ENCODE measurements around the gene SLAMF9.

SLAMF9 gene

DNA sequence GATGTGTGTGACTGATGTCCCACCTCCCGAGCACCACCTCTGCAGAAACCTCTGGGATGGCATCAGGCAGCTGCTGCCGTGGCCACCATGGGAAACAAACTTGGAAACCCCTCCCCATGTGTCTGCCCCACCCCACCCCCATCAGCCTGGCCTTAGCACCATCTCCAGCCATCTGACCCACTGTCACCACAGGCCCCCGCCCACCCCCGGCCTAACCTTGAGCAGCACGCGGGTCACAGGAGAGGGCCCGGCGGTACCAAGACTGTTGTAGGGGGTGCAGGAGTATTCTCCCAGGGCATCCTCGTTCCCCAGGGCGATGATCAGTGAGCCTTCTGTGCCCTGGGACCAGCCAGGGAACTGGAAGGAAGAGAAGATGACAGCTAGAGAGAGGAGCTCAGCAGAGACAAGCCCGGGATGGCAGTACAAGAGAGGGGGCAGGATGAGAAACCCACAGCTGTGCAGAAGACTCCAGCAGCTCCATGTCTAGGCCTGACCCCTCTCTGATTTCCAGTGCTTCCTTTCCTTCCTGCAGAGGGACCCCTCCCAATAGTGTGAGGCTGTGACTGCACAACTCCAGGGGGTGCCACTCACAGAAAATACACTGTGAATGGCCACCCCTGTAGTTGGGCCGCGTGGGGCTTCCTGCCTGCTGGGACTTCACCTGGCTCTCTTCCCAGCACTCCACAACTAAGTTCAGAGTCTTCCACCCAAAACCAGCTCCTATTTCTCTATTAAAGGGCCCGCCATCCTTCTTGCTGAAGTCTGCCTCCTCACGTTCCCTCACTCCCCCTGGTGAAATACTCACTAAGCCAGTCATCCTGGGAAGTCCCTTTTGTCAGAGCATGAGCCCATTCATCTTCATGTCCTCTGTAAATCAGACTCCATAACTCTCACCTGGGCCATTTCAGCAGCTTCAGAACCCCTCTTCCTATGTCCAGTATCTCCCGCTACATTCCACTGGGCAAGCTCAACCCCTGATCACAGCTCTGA, 21.4 kb downstream of the SLAMF9 start:
- DNase-seq = no peak

DNA sequence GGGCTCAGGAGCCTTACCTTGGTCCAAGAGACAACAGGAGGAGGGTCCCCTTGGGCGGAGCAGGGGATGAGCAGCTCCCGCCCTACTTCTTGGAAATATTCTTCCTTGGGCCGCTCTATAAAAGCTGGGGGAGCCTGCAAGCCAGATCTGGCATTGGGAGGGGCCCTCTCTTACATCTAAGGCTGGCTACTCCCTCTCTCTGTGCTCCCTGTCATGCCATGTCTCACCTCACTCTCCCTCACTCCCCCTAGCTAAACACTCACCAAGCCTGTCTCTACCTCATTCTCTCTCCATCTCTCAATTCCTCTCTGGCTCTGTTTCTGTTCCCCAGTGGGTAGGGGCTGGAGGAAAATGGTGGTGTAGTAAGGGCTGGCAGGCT, 22.3 kb downstream of the SLAMF9 start:
- DNase-seq = no peak

DNA sequence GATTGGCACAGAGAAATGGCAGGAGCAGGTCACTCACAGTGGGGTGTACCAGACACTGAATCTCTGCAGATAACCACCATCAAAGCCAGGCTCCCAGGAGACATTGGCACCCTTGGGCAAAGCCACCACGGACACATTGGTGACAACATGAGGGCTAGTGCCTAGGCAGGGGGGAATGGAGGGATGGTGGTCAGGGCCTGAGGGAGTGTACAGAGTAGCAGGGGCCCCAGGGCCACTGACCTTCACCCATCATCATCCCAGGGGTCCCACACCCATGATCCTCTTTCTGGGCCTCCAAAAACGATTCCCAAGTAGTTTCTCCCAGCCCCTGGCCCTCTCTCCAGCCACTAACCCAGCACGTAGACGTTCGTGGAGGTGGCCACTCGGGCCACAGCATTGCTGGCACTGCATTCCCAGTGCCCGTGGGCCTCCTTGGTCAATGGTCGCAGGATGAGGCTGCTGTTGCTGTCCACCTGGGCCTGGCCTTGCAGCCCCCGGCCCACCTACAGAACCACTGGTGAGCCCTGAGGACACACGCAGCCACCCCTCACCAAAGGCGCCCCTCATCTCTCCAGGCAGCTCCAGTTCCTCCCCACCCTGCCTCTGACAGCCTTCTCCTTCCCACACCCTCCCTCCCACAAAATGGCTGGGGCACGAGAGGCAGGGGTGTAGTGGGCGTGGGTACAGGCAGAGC, 22.8 kb downstream of the SLAMF9 start:
- no peak for DNase-seq

DNA sequence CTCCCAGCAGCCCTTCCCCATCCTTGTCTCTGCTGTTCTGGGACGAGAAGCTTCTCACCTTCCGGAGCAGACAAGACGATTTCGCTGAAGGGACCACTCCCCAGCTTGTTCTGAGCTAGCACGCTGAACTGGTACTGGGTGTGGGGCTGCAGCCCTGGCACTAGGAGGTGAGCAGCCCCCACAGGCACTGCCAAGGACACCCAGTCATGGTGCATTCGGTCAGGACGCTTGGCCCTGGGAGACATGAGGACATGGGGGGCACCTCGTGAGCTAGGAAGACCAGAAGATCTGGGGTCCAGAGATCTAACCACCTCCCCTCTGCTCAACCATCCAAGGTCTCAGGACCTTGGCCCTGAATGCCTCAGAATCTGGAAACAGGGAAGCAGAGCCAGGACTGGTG, 23.4 kb downstream of the SLAMF9 start:
- no peak for DNase-seq

DNA sequence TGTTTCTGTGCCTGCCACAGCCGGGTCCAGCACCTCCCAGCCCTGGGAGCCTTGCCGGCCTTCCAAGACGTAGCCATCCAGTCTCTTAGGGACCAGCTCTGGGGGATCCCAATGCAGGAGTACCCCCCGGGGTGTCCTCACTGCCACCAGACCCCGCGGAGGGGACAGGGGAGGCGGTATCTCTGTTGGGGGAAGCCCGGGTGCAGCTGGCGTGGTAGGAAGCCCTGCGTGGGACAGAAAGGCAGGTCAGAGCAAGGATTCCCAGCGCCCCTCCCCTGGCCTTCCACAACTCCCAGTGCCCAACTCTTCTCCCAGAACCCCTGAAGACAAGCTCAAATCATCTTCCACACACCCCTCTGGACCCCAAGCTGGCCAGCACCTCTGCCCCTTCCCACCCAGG, 23.8 kb downstream of the SLAMF9 start:
- no peak for DNase-seq

DNA sequence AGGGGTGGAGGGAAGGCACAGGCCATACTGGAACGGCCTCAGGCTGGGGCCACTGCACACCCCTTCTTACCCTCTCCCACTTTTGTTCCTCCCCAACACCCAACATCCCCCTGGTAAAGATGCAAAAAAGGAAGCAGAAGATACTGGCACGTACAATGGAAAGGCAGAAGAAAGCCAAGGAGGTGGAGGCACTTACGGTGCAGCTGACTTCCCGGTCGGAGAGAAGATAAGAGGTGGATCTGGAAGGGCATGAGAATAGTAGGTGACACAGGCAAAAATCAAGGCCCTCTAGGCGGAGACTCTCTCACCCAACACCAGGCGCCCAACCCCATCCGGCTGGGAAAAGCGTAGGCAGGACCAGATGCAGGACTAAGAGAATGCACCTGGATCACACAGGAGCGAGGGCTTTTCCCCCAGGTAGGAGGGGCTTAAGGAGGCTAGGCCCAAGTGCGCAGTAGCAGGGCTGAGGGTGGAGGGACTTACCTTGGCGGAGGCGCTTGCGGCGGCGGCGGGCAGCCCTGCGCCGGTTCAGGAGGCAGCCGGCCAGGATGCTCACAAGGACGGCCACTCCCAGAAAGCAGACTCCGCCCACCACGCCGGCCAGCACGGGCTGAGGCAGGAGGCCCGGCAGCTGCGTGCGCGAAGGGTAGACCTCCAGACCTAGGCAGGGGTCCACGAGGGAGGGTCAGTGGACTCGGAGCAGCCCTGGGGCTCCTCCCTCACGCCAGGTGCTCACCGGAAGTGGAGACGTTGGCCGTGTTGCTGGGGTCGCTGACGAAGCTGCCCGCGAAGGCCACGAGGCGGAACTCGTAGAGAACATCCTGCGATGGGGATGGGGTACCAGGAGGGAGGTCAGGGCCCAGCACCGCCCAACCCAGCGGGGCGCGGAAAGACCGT, 24.6 kb downstream of the SLAMF9 start:
- DNase-seq = no peak

DNA sequence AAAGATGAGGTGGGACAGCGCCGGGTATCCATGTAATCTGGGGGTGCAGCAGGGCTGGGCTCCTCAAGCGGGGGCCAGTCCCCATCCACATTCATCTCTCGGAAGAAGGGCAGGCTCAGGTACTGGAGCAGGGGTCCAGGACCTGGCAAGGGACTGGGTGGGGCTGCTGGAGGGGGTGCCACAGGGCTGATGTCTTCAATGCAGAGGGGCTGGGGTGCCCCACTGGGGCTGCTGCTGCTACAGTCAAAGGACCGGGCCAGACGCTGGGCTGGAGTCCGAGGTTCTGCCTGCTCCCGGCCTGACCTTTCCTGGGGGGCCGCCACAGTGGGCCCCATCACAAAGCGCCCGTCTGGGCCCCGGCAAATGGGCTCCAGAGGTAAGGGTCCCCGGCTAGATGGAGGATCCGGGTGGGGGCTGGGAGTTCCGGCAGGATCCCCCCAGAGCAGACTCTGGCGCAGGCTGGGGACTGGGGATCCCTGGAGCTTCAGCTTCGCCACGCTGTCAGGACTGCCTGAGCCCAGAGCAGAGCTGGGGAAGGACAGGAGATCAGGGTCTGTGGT, 25.5 kb downstream of the SLAMF9 start:
- DNase-seq = no peak

DNA sequence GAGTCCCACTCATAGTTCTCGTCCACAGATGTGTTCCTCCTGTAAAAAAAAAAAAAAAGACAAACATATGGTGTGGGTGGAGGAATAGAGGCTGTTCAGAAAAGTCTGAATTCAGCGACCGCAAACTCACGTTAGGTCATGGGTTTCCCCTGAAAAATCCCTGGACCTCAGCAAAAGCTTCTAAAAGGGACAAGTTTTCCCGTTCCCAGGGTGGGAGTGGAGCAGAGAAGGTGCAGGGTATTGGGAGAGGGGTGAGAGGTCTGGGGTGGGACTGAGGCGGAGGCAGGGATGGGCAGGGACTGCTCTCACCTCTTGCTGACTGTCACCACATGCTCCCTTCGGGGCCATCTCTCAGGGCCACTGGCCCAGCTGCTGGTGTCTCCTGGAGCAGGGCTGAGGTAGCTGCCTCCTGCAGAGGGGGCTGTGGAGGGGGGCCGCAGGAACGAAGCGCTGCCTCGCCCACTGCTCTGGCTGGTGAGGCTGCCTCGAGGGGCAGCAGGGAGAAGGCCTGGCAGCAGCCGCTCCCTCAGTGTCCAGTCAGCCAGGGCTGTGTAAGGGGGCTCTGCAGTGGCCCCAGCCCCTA, 26.1 kb downstream of the SLAMF9 start:
- no peak for DNase-seq

DNA sequence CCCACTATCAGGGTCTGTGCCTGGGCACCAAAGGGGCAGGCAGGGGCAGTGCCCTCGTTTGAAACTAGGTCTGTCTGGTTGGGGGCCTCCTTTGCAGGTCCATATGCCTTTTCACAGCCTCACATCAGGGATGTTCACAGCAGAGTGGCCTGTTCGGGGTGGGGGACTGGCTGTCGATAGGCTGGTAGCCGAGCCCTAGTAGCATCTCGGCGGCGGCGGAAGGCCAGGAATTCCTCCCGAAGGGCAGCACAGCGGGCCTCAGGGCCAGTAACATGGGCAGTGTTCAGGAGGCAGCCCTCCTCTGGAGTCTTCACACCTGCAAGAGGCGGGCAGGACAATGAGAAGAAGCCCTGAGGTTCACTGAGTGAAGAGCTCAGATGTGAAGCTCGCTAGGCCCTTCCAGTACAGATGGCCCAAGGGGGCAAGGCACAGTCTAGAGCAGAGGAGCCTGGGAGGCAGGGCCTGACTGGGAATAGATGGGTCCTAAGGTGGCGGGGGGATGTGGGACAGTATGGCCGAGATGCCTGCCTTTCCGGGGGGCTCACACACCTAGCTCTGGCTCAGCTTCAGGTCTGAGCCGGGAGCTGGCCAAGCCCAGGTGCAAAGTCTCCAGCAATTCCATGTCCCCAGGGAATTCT, 26.7 kb downstream of the SLAMF9 start:
- DNase-seq = no peak

DNA sequence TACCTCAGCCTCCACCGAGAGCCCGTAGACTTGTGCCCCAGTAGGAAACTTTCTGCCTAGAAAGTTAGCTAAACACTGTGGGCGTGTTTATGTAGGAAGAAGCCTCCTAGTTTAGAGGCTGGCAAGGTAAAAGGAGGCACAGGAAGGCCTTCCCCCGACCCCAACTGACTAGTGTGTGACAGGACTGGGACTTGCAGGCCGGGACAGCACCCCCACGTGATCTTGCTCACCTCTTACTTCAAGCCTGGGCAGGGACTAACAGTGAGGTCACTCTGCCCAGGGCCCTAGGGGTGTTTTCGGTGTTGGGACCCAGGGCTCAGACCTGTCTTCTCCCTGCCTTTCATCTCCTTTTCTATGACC, 28.3 kb downstream of the SLAMF9 start:
- DNase-seq = no peak

DNA sequence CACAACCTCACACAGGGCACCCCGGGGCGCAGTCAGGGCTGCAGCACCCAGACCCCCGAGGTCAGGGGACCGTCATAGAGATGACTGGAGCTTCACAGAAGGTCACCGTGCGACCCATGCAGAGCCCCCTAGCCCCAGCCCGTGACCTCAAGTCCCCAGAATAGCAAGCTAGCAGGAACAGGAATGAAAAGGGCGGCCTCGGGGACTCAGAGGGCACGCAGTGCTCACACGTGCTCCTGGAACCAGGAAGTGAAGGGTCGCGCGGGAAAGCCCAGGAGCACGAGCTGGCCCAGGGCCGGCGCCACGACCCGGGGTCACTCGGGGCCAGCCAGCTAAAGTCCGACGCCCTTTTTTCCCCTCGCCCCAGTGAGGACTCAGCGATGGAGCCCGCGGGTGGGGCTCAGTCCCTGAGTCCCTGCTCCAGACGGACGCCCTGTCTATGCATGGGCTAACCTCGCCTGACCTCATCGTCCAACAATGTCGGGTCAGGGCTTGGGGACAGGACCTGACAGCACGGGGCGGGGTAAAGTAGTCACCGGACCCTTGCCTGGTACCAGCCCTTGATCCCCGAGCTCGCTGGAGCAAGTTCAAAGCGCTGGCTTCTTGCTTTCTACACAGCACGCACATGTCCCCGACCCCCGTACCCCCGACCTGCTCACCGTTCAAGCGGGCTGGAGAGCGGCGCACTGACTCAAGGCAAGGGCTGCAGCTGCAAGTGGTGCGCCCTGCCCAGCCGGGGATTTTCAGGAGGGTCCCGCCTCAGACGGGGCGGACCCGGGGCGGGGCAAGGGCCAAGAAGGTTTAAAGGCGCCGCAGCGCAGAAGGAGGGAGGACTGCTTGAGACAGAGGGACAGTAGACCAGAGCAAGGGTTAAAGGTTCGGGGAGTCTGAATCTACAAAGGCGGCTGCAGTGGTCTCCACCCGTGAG, 29.0 kb downstream of the SLAMF9 start, which contains the start of gene TAGLN2:
TAGLN2 (minus strand) TSS at position 717 of the 928 bp plus-strand sequence. CDS start 4,998 bp downstream, outside the sequence.
- peak; percentile 93 to 95 for DNase-seq

DNA sequence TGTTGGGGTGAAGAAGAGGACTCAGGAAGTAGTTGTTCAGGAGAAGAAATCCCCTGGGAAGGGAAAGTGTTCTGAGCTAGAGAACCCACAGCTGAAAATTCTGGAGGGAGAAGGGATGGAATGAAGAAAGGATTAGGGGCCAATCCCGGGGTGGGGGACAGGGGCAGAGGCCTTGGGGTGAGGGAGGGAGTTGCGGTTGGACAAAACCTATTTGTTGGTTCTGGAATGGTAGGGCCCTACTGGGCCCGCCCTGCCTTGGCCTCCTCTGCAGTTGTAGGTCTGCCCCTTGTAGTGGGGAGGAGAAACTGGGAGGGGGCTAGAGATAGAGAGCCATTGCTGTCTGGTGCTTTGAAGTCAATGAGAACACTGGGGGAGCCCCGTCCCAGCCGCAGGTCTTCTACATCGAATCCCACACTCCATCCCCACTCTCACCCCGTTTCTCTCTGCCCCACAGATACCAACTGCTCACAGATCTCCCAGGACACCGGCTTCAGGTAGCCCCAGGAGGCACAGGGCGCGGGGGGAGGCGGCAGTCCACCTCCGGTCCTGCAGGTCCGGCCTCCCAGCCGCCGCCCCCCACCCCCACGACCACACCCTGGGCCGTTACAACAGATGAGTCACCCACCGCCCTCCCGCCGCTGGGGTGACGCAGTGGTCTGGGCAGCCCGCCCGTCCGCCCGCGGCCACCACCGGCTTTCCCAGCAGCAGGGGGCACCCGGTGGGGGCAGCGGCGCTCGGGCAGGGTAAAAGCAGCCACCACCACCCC, 29.8 kb downstream of the SLAMF9 start:
- peak; percentile 85 to 86 for DNase-seq

DNA sequence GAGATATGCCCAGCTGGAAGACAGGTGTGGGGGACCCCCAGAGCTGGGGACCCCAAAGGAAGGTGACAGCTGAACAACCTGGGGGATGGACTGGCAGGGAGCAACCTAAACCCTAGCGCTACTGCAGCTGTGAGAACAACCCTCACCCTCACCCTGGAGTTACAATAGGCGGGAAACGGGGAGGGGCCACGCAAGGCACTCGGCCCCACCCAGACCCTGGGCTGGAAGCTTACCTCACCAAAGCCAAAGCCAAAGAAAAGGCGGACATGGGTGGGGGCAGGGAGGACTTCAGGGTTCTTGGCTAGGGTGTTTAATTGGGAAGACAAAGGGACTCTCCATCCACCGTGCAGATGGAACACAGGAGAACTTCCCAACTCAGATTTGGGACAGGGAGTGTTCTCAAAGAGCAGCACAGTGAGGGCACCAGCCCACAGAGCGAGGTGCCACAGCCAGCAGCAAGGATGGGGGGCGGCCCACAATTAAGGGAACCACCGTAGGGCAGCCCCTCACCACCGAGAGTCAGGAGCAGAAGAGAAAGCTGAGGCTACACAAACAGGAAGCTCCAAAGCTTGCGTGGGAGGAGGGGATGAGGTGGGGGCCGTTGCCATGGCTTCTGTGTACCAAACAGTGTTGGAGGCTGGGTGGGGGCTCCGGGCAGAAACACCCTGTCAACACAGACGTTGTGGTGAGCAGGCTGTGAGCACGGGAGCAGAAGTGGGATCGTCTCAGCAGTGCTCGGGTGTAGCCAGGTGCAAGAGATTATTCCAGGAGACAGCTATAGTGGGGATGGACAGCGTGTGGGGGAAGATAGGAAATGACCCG, 30.6 kb downstream of the SLAMF9 start:
- DNase-seq = peak; percentile 96 to 98

DNA sequence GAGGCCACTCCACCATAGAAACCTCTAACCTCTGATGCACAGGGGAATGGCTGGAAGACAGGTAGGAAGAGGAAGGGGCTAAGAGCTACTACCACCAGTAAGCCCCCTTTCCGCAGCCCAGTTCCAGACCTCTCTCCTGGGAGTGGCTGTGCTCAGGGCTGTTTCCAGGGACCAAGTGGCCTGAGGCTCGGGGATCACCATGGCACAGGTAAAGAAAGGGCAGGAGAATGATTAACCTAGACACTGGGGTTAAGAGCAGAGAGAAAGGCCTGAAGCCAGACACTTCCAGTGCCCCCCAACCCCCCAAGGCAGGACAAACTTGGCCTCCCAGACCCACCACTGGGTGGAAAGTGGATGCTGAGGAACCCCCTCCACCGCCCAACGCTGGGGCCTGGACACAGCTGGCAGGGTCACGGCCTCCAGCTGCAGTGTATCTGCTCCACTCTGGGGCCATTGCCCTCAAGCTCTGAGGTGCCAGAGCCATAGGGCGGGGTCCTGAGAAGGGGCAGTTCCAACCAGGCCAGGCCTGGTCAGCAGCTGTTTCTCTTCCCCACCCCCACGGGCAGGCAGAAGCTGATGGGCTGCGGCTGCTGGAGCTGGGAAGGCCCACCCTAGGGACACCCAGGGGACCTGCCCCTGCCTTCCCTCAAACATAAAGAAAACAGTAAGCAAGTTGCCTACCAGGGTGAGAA, 31.4 kb downstream of the SLAMF9 start:
- DNase-seq = no peak

DNA sequence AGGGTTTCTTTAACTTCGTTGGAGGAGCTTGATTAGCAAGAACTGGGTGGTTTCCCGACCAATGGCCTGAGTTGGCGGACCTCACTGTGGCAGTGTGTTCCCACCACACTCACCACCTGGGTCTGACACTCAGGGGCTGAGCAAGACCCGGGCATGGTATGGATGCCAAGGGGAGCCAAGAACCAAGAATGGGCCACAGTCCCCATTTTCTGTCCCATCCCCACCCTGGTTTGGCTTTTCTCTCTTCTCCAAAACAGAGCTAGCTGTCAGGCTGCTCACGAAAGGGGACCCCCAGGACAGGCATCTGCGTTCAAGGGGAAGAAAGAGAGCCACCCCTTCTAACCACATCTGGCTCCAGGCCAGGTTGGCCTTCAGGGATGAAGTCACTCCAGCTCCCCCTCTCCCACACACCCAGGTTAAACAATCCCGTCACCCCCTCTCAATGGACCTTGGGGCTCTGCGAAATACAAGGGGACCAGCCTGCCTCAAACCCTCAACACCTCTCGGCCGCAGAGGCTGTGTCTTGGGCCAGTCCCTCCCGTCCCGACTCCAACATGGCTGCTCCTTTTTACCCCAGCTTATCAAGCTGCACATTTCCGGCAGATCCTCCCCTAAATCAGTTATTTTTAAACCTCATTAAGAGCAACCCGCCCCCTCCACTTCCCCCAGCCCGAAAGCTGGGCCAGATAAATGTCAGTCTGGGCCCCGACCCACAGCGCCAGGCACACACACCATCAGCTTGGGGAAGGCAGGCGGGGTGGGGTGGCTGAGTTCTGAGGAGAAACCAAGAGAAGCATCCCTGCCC, 32.1 kb downstream of the SLAMF9 start:
- DNase-seq = peak; percentile 76 to 80

DNA sequence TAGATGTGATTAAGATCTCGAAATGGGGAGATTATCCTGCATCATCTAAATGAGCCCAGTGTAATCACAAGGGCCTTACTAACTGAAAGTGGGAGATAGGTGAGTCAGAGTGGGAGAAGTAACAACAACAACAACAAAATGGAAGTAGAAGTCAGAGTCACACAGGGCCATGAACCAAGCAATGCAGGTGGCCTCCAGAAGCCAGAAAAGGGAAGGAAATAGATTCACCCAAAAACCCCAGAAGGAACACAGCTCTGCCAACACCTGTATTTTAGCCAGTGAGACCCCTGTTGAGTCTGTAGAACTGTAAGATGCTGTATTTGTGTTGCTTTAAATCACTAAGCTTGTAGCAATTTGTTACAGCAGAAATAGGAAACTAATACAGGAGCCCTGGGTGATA, 32.8 kb downstream of the SLAMF9 start:
- DNase-seq = peak; percentile 56 to 67

DNA sequence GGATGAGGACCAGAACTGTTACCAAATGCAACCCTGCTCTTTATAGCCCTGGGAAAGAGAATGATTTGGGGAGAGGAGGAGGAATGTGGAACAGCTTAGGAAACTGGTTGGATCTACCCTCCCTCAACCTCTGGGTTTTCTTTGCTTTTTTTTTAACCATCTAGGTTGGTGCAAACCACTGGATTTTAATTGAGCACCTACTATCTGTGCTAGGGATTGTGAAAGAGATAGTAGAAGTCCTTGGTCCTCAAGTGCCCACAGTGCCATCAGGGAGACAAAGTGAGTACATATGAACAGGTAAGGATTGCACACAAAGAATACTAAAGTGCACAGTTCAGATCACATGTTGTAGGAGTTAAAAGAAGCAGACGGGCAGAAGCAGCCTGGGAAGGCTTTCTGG, 33.4 kb downstream of the SLAMF9 start:
- no peak for DNase-seq

Measured in CD4-positive, alpha-beta T cell treated with Interleukin-4 for 1 hour (primary cell).